Measurements from ENCODE around the gene WDR54. TPM values are rescaled to one million over a fixed set of nuclear protein-coding genes. Genes with fewer than 3 reads are reported as not detected.

The WDR54 gene
- total and polyA plus RNA-seq, 8 donors = 3.1 to 22.8 (median 4.0) TPM

DNA sequence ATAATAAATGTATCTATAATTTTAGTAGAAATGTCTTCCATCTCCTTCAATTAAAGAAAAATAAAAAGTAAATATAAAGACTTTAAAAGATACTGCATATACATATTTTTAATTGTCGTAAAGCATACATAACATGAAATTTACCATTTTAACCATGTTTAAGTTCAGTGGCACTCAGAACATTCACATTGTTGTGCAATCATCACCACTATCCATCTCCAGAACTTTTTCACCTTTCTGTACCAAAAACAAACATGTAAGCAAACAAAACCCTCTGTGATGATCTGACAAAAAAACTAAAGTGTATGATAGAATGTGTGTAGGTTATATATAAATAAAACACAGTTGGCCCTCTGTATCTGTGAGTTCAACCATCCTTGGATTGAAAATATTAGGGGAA, 28.0 kb upstream of the WDR54 start:
- TF ChIP-seq, protein P1, sequence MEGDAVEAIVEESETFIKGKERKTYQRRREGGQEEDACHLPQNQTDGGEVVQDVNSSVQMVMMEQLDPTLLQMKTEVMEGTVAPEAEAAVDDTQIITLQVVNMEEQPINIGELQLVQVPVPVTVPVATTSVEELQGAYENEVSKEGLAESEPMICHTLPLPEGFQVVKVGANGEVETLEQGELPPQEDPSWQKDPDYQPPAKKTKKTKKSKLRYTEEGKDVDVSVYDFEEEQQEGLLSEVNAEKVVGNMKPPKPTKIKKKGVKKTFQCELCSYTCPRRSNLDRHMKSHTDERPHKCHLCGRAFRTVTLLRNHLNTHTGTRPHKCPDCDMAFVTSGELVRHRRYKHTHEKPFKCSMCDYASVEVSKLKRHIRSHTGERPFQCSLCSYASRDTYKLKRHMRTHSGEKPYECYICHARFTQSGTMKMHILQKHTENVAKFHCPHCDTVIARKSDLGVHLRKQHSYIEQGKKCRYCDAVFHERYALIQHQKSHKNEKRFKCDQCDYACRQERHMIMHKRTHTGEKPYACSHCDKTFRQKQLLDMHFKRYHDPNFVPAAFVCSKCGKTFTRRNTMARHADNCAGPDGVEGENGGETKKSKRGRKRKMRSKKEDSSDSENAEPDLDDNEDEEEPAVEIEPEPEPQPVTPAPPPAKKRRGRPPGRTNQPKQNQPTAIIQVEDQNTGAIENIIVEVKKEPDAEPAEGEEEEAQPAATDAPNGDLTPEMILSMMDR (IDR thresholded peaks at IDR 0.05) = no peak
- no peak for FAIRE-seq

DNA sequence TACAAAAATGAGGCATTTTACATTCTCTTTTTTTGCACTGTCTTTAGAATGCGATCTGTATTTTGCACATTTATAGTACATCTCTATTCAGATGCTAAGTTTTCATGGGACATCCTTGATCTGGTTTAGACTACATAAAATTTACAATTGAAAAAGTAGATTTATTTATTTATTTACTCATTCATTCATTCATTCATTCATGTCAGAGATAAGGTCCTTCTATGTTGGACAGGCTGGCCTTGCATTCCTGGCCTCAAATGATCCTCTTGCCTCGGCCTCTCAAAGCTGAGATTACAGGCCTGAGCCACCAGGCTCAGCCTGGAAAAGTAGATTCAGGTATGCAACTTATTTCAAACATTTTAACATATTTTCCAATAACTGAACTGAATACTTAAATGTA, 25.4 kb upstream of the WDR54 start:
- DNase-seq = no peak
- Histone ChIP-seq H3K27ac (no peak overlapping the region), H3K4me1 (no peaks in the 10 kb centered on the region), H3K27me3 (no peaks in the 10 kb centered on the region), H3K36me3 (no peaks in the 10 kb centered on the region), H3K4me3 (no peak overlapping the region), H3K9me3 (no peaks in the 10 kb centered on the region)
- TF ChIP-seq, protein P1 (IDR thresholded peaks at IDR 0.05) = no peak
- ATAC-seq = no peak
- intact Hi-C loops (cut with DNase I) = no loop called here
- no peak for FAIRE-seq
- WGBS, 2 donors = 87 to 96% methylated on average over 2 of the region's 2 CpGs

More for the DNA sequence above, 28.0 kb upstream of the WDR54 start:
- Histone ChIP-seq H3K4me3 (no peak overlapping the region), H3K36me3 (no peaks in the 10 kb centered on the region), H3K27ac (no peak overlapping the region), H3K4me1 (peaks cover 0 to 10% (median 6%) of the 10 kb centered on the region in 3 donors), H3K27me3 (no peaks in the 10 kb centered on the region), H3K9me3 (no peaks in the 10 kb centered on the region)
- ATAC-seq (no peak), DNase-seq (no peak)
- intact Hi-C loops (cut with DNase I) = no loop called here
- WGBS, 2 donors = 67 to 91% methylated on average over 1 of the region's 1 CpG

DNA sequence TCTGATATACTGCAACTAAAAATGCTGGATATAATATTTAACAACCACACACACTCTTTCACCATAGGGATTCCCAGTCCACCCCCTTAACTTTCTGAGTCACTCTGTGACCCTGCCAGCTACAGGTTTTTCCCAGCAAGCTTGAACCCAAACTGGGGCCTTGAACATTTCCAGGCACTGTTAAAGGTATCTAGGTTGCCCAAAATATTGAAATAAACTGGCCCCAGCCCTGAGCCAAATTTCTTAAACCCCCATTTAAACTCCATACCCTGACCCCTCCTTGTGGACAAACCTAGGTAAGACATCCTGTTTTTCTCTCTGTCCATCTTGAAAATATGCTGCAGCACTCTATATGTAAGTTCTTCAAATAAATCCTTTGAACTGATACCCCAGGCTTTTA, 21.7 kb upstream of the WDR54 start:
- FAIRE-seq = no peak
- H3K4me3 ChIP-seq = no peak overlapping the region
- no peaks in the 10 kb centered on the region for H3K27me3 ChIP-seq
- intact Hi-C loops (cut with DNase I) = no loop called here
- no peak overlapping the region for H3K27ac ChIP-seq
- no peaks in the 10 kb centered on the region for H3K9me3 ChIP-seq
- TF ChIP-seq, protein P1 (IDR thresholded peaks at IDR 0.05) = peak in 3 of 4 donors; percentile 15 to 27 (median 18)
- DNase-seq = no peak
- H3K36me3 ChIP-seq = no peaks in the 10 kb centered on the region
- peak in 3 of 4 donors; percentile 32 to 72 (median 66) for ATAC-seq
- H3K4me1 ChIP-seq = no peaks in the 10 kb centered on the region

DNA sequence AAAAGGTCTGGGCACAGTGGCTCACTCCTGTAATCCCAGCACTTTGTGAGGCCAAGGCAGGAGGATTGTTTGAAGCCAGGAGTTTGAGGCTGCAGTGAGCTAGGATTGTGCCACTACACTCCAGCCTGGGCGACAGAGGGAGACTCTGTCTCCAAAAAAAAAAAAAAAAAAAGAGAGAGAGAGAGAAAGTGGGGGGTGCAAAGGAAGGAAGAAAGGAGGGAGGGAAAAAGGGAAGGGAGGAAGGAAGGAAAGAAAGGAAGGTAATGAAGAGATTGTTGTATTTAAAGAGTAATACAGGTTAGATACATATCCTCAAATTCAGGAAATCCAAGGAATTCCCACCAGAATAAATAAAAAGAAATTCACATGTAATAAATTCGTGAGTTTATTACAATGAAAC, 19.6 kb upstream of the WDR54 start:
- Histone ChIP-seq H3K36me3 (no peaks in the 10 kb centered on the region), H3K4me3 (no peak overlapping the region), H3K4me1 (no peaks in the 10 kb centered on the region), H3K27me3 (no peaks in the 10 kb centered on the region), H3K27ac (no peak overlapping the region), H3K9me3 (no peaks in the 10 kb centered on the region)
- intact Hi-C loops (cut with DNase I) = no loop called here
- 57 to 70% methylated on average over 2 of the region's 2 CpGs for WGBS, 2 donors
- TF ChIP-seq, protein P1 (IDR thresholded peaks at IDR 0.05) = no peak
- ATAC-seq (no peak), DNase-seq (no peak), FAIRE-seq (no peak)

DNA sequence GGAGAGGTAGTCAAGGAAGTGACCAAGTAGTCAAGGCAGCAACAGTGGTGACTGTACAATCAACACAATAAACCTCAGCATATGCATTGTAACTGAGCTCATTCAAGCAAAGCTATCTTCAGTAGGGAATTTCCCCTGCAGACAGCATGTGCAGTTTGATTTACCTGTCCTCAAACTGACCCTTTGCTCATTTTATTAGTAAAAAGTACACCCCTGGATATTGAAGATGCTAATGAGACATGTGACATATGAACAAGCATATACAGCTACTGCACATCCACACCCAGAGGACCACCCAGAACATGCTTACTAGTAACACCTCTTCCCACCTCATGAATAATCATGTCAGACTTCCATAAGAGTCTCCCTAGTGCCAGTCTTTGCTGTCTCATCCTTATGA, 15.5 kb upstream of the WDR54 start:
- FAIRE-seq = no peak
- no peaks in the 10 kb centered on the region for H3K36me3 ChIP-seq
- intact Hi-C loops (cut with DNase I) = no loop called here
- H3K4me3 ChIP-seq = no peak overlapping the region
- TF ChIP-seq, protein P1 (IDR thresholded peaks at IDR 0.05) = no peak
- H3K9me3 ChIP-seq = no peaks in the 10 kb centered on the region
- no peak for DNase-seq
- no peak for ATAC-seq
- no peaks in the 10 kb centered on the region for H3K4me1 ChIP-seq
- no peak overlapping the region for H3K27ac ChIP-seq
- no peaks in the 10 kb centered on the region for H3K27me3 ChIP-seq

All from pancreas (tissue), 10 donors.